IMR-90 (cell line): ENCODE data around the gene CDIP1. TPM values are rescaled to one million over a fixed set of nuclear protein-coding genes. Genes with fewer than 3 reads are reported as not detected.

ENCODE experiments used
- ATAC-seq: fragments of 200-7000 bp; cut with Tn5 transposase; 2 replicates; pipeline ENCODE4 v1.9.1; 2020; ENCODE audit warnings: low read depth, mild to moderate bottlenecking, moderate library complexity
- BruUV-seq: library from RNA; stranded (reverse); fragments of 400-500 nt; replicated peaks from 2 replicates; lab custom pipeline; 2021; lab: Mats Ljungman, UMichigan
- CTCF ChIA-PET: fragments of 300-600 bp; formaldehyde crosslinking; extraction: SDS; loops from one replicate; lab custom pipeline; 2021; ENCODE audit warnings: antibody characterized with exemption; lab: Yijun Ruan, JAX
- POLR2A ChIA-PET: fragments of 300-600 bp; sonication (Branson Sonifier 250); formaldehyde crosslinking; loops from one replicate; lab custom pipeline; 2022; ENCODE audit warnings: antibody characterized with exemption; ENCODE audit not compliant: unreplicated experiment; lab: Charles Lee
- DNase-seq: peaks from one replicate; pipeline ENCODE4 v3.0.0; 2013
- H2AFZ ChIP-seq: replicated peaks from 2 replicates; pipeline ENCODE3; 2013; ENCODE audit warnings: low read length, mild to moderate bottlenecking; ENCODE audit not compliant: poor library complexity
- H2AK5ac ChIP-seq: 2 replicates; pipeline ENCODE4 v1.6.1; 2013; ENCODE audit warnings: low read depth, low read length, inconsistent platforms
- H2AK9ac ChIP-seq: replicated peaks from 2 replicates; pipeline ENCODE3; 2013; ENCODE audit warnings: mild to moderate bottlenecking, low read depth, low read length, moderate library complexity; ENCODE audit not compliant: poor library complexity
- H2BK120ac ChIP-seq: 2 replicates; pipeline ENCODE4 v1.6.1; 2013; ENCODE audit warnings: low read depth, low read length, inconsistent platforms
- H2BK15ac ChIP-seq: 3 replicates; pipeline ENCODE4 v1.6.1; 2013; ENCODE audit warnings: low read depth, low read length, inconsistent platforms
- H2BK20ac ChIP-seq: 2 replicates; pipeline ENCODE4 v1.6.1; 2013; ENCODE audit warnings: low read depth, mild to moderate bottlenecking, inconsistent platforms, low read length, moderate library complexity
- H2BK5ac ChIP-seq: 2 replicates; pipeline ENCODE4 v1.6.1; 2013; ENCODE audit warnings: mild to moderate bottlenecking, low read depth, low read length, inconsistent platforms; ENCODE audit not compliant: poor library complexity, severe bottlenecking
- H3K14ac ChIP-seq: replicated peaks from 2 replicates; pipeline ENCODE4 v1.6.1; 2013; ENCODE audit warnings: low read depth, low read length, inconsistent platforms
- H3K18ac ChIP-seq: 2 replicates; pipeline ENCODE4 v1.6.1; 2013; ENCODE audit warnings: low read depth, low read length, control low read depth
- H3K23ac ChIP-seq: 2 replicates; pipeline ENCODE4 v1.6.1; 2013; ENCODE audit warnings: low read depth, low read length, inconsistent platforms
- H3K27ac ChIP-seq: 2 replicates; pipeline ENCODE4 v1.5.1; 2013; ENCODE audit warnings: mild to moderate bottlenecking, control low read depth, low read length; ENCODE audit not compliant: insufficient read depth
- H3K27me3 ChIP-seq: 2 replicates; pipeline ENCODE4 v1.6.1; 2013; ENCODE audit warnings: low read length; ENCODE audit not compliant: control insufficient read depth, insufficient read depth
- H3K36me3 ChIP-seq: 2 replicates; pipeline ENCODE4 v1.6.1; 2013; ENCODE audit warnings: low read length, mixed read lengths; ENCODE audit not compliant: control insufficient read depth, insufficient read depth
- H3K4ac ChIP-seq: 2 replicates; pipeline ENCODE4 v1.6.1; 2013; ENCODE audit warnings: low read depth, low read length, inconsistent platforms
- H3K4me1 ChIP-seq: 2 replicates; pipeline ENCODE4 v1.6.1; 2013; ENCODE audit warnings: low read length, mixed read lengths; ENCODE audit not compliant: control insufficient read depth, insufficient read depth
- H3K4me2 ChIP-seq: 2 replicates; pipeline ENCODE4 v1.6.1; 2013; ENCODE audit warnings: low read depth, mild to moderate bottlenecking, control low read depth, low read length, moderate library complexity
- H3K4me3 ChIP-seq: 2 replicates; pipeline ENCODE4 v1.5.1; 2013; ENCODE audit warnings: low read depth, mild to moderate bottlenecking, control low read depth, low read length, moderate library complexity; ENCODE audit not compliant: insufficient read depth
- H3K56ac ChIP-seq: 2 replicates; pipeline ENCODE4 v1.6.1; 2013; ENCODE audit warnings: low read length, inconsistent platforms; ENCODE audit not compliant: insufficient read depth; ENCODE audit errors: extremely low read depth
- H3K79me1 ChIP-seq, 2 experiments: 2 replicates each; pipeline ENCODE4 v1.6.1; 2013; ENCODE audit warnings: low read length in 2 of 2, inconsistent platforms in 1 of 2, low read depth in 1 of 2
- H3K9ac ChIP-seq: 2 replicates; pipeline ENCODE4 v1.6.1; 2013; ENCODE audit warnings: low read depth, low read length, control low read depth
- H3K9me1 ChIP-seq: 2 replicates; pipeline ENCODE4 v1.6.1; 2013; ENCODE audit warnings: low read length, inconsistent platforms; ENCODE audit not compliant: insufficient read depth
- H3K9me3 ChIP-seq: 2 replicates; pipeline ENCODE4 v1.6.1; 2013; ENCODE audit warnings: low read length; ENCODE audit not compliant: control insufficient read depth, insufficient read depth
- H4K20me1 ChIP-seq: 2 replicates; pipeline ENCODE4 v1.6.1; 2013; ENCODE audit warnings: low read length, inconsistent platforms; ENCODE audit not compliant: insufficient read depth
- H4K5ac ChIP-seq: 2 replicates; pipeline ENCODE4 v1.6.1; 2013; ENCODE audit warnings: mild to moderate bottlenecking, low read depth, low read length, control low read depth
- H4K8ac ChIP-seq, 2 experiments: 2 replicates each; pipeline ENCODE4 v1.6.1; 2013; ENCODE audit warnings: low read depth in 2 of 2, low read length in 2 of 2, control low read depth in 1 of 2, inconsistent platforms in 1 of 2
- H4K91ac ChIP-seq: 2 replicates; pipeline ENCODE4 v1.6.1; 2013; ENCODE audit warnings: low read depth, low read length, inconsistent platforms; ENCODE audit not compliant: insufficient read depth
- BHLHE40 ChIP-seq: fragments of 150-350 bp; IDR thresholded peaks from 2 replicates; pipeline ENCODE4 v1.6.1; 2016; ENCODE audit warnings: mild to moderate bottlenecking, low read depth, low read length
- CHD1 ChIP-seq: IDR thresholded peaks from 2 replicates; pipeline ENCODE4 v1.6.1; 2012; ENCODE audit warnings: low read depth, low read length, improper control_type of control experiment
- MAFK ChIP-seq: IDR thresholded peaks from 2 replicates; pipeline ENCODE4 v1.6.1; 2012; ENCODE audit warnings: low read depth, low read length, improper control_type of control experiment
- MAZ ChIP-seq: IDR thresholded peaks from 2 replicates; pipeline ENCODE4 v1.6.1; 2012; ENCODE audit warnings: low read depth, mild to moderate bottlenecking, low read length, improper control_type of control experiment, moderate library complexity, borderline replicate concordance
- MXI1 ChIP-seq: IDR thresholded peaks from 2 replicates; pipeline ENCODE4 v1.6.1; 2012; ENCODE audit warnings: low read depth, mild to moderate bottlenecking, low read length, moderate library complexity, borderline replicate concordance
- NFE2L2 ChIP-seq: fragments of 150-350 bp; IDR thresholded peaks from 2 replicates; pipeline ENCODE4 v1.6.1; 2016; ENCODE audit warnings: low read depth, mild to moderate bottlenecking, low read length
- POLR2A ChIP-seq: IDR thresholded peaks from 2 replicates; pipeline ENCODE4 v1.6.1; 2012; ENCODE audit warnings: mild to moderate bottlenecking, low read depth, low read length
- RAD21 ChIP-seq: IDR thresholded peaks from 2 replicates; pipeline ENCODE4 v1.6.1; 2012; ENCODE audit warnings: low read length, improper control_type of control experiment
- RCOR1 ChIP-seq: IDR thresholded peaks from 2 replicates; pipeline ENCODE4 v1.6.1; 2012; ENCODE audit warnings: mild to moderate bottlenecking, low read length, improper control_type of control experiment; ENCODE audit not compliant: insufficient replicate concordance
- RFX5 ChIP-seq: IDR thresholded peaks from 2 replicates; pipeline ENCODE4 v1.8.0; 2012; ENCODE audit warnings: low read depth, mild to moderate bottlenecking, low read length, moderate library complexity
- SMC3 ChIP-seq: fragments of 150-350 bp; IDR thresholded peaks from 2 replicates; pipeline ENCODE4 v1.6.1; 2016; ENCODE audit warnings: low read depth, mild to moderate bottlenecking, antibody characterized with exemption, low read length, moderate library complexity
- WGBS, 2 experiments: methylation state at CpG; one replicate each; pipeline versions ENCODE4 v1.1.5 to v1.1.7; 2013; ENCODE audit warnings: missing lambda C conversion rate in 2 of 2; ENCODE audit not compliant: insufficient read length in 1 of 2; ENCODE audit errors: extremely low coverage in 2 of 2; 5-methylcytosine and 5-hydroxymethylcytosine counted together
- dilution Hi-C: fragments of 300-500 bp; cut with HindIII; formaldehyde crosslinking; loops from one replicate; pipeline ENCODE4 v1.14.3; 2018; ENCODE audit warnings: low sequenced_read_pairs; ENCODE audit not compliant: unreplicated experiment
- in situ Hi-C: fragments of 300-500 bp; cut with MboI; formaldehyde crosslinking; loops from 3 replicates; pipeline ENCODE4 v1.14.3; 2019; ENCODE audit warnings: low sequenced_read_pairs, inconsistent platforms, mixed read lengths
- intact Hi-C: fragments of 100-400 bp; cut with micrococcal nuclease; formaldehyde crosslinking; loops from 2 replicates; pipeline ENCODE4 v1.10.0; 2022
- polyA plus RNA-seq, 3 experiments: library from polyadenylated mRNA; depleted of rRNA; stranded (reverse); fragments of >200 nt; gene quantifications; 2 replicates each; pipeline ENCODE4 v1.2.3, GENCODE V29; 2012; ENCODE audit warnings: low replicate concordance in 1 of 3
- total RNA-seq: library from RNA; depleted of rRNA; stranded (reverse); fragments of >200 nt; gene quantifications from 2 replicates; pipeline ENCODE4 v1.2.3, GENCODE V29; 2012
- TF ChIP-seq, protein P1 (sequence below): fragments of 150-350 bp; IDR thresholded peaks from 2 replicates; pipeline ENCODE4 v1.6.1; 2017; ENCODE audit warnings: mild to moderate bottlenecking, antibody characterized with exemption, low read length, low read depth
- TF ChIP-seq, protein P2 (sequence below): fragments of 150-350 bp; IDR thresholded peaks from 2 replicates; pipeline ENCODE4 v1.6.1; 2016; ENCODE audit warnings: low read depth, mild to moderate bottlenecking, low read length, moderate library complexity, borderline replicate concordance
- TF ChIP-seq, protein P3 (sequence below): conservative IDR thresholded peaks from 2 replicates; pipeline ENCODE4 v1.5.1; 2012; ENCODE audit warnings: mild to moderate bottlenecking, low read depth, low read length, improper control_type of control experiment

Gene CDIP1
- total and polyA plus RNA-seq, 2 of the 4 experiments (the other 2 are of a cell fraction), result 4.8 to 14.6 TPM

DNA sequence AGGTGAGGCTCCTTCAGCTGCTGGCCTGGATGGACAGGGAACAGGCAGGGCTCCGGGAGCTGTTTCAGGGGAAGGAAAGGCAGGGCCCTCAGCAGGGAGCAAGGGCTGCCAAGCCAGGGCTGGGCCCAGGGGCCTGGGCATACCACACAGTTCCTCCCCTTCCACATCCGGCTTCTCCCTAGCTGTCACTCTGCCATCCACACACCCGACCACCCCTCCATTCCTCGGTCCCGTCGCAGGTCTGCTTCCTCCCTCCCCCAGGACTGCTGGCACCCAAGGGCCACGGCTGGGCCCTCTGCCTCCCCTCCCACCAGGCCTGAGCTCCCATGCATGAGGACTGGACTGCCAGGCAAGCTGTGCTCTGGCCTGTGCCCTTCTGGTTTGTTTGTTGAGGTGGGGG lies 24.0 kb downstream of the CDIP1 start:
- Histone ChIP-seq H3K4me1 (no peaks in the 10 kb centered on the region), H4K8ac (no peak overlapping the region), H2AK9ac (no peak overlapping the region), H4K20me1 (peaks cover 16% of the 10 kb centered on the region; the same call in 1 of the 2 replicates), H2BK5ac (no peak overlapping the region), H2BK15ac (no peak overlapping the region), H3K9me1 (no peaks in the 10 kb centered on the region), H3K9ac (no peak overlapping the region), H3K4ac (no peak overlapping the region), H3K27ac (no peak overlapping the region), H2BK20ac (no peak overlapping the region), H4K5ac (no peak overlapping the region), H2BK120ac (no peak overlapping the region), H3K4me3 (no peak overlapping the region), H3K36me3 (peaks cover 41% of the 10 kb centered on the region), H4K91ac (no peak overlapping the region), H2AK5ac (no peak overlapping the region), H2AFZ (no peak overlapping the region), H3K56ac (no peak overlapping the region), H3K18ac (no peak overlapping the region), H3K4me2 (no peak overlapping the region), H3K27me3 (no peaks in the 10 kb centered on the region), H3K79me1 (peaks cover 15 to 30% of the 10 kb centered on the region in 2 experiments), H3K14ac (no peak overlapping the region), H3K23ac (no peak overlapping the region), H3K9me3 (no peaks in the 10 kb centered on the region)
- DNase-seq (no peak), ATAC-seq (no peak)
- no peak for TF ChIP-seq SMC3
- no peak for TF ChIP-seq BHLHE40
- no peak for TF ChIP-seq RFX5
- TF ChIP-seq MXI1, result no peak
- TF ChIP-seq RCOR1, result no peak
- no peak for TF ChIP-seq RAD21
- TF ChIP-seq, protein P1, sequence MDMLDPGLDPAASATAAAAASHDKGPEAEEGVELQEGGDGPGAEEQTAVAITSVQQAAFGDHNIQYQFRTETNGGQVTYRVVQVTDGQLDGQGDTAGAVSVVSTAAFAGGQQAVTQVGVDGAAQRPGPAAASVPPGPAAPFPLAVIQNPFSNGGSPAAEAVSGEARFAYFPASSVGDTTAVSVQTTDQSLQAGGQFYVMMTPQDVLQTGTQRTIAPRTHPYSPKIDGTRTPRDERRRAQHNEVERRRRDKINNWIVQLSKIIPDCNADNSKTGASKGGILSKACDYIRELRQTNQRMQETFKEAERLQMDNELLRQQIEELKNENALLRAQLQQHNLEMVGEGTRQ, result no peak
- no peak for TF ChIP-seq CHD1
- TF ChIP-seq, protein P2, sequence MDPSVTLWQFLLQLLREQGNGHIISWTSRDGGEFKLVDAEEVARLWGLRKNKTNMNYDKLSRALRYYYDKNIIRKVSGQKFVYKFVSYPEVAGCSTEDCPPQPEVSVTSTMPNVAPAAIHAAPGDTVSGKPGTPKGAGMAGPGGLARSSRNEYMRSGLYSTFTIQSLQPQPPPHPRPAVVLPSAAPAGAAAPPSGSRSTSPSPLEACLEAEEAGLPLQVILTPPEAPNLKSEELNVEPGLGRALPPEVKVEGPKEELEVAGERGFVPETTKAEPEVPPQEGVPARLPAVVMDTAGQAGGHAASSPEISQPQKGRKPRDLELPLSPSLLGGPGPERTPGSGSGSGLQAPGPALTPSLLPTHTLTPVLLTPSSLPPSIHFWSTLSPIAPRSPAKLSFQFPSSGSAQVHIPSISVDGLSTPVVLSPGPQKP, result no peak
- TF ChIP-seq, protein P3, sequence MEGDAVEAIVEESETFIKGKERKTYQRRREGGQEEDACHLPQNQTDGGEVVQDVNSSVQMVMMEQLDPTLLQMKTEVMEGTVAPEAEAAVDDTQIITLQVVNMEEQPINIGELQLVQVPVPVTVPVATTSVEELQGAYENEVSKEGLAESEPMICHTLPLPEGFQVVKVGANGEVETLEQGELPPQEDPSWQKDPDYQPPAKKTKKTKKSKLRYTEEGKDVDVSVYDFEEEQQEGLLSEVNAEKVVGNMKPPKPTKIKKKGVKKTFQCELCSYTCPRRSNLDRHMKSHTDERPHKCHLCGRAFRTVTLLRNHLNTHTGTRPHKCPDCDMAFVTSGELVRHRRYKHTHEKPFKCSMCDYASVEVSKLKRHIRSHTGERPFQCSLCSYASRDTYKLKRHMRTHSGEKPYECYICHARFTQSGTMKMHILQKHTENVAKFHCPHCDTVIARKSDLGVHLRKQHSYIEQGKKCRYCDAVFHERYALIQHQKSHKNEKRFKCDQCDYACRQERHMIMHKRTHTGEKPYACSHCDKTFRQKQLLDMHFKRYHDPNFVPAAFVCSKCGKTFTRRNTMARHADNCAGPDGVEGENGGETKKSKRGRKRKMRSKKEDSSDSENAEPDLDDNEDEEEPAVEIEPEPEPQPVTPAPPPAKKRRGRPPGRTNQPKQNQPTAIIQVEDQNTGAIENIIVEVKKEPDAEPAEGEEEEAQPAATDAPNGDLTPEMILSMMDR, result no peak
- no peak for TF ChIP-seq MAFK
- TF ChIP-seq MAZ, result no peak
- TF ChIP-seq NFE2L2, result no peak
- TF ChIP-seq POLR2A, result no peak
- dilution Hi-C loops, result no loop called here
- in situ Hi-C loops, result loop anchor here (5.0 to 25.0 kb wide), 2 partner anchors 33 to 448 kb away; partner anchors contain the start of gene SEC14L5
- intact Hi-C loops, result loop anchor here (10.0 kb wide), 1 partner anchor 440 kb away; the partner anchor contains the start of gene SEC14L5
- BruUV-seq, result no TSS peak
- ChIA-PET CTCF (no interaction called here), POLR2A (no interaction called here)
- 80% methylated on average over 1 of the region's 7 CpGs; no CpG with 5 or more reads in 1 of the 2 experiments for WGBS, 2 experiments
